ENCODE data around the gene YAP1.

GRCh38 chr11:102062106-102062505, 48.1 kb upstream of the YAP1 start:
- TF ChIP-seq, protein P1, sequence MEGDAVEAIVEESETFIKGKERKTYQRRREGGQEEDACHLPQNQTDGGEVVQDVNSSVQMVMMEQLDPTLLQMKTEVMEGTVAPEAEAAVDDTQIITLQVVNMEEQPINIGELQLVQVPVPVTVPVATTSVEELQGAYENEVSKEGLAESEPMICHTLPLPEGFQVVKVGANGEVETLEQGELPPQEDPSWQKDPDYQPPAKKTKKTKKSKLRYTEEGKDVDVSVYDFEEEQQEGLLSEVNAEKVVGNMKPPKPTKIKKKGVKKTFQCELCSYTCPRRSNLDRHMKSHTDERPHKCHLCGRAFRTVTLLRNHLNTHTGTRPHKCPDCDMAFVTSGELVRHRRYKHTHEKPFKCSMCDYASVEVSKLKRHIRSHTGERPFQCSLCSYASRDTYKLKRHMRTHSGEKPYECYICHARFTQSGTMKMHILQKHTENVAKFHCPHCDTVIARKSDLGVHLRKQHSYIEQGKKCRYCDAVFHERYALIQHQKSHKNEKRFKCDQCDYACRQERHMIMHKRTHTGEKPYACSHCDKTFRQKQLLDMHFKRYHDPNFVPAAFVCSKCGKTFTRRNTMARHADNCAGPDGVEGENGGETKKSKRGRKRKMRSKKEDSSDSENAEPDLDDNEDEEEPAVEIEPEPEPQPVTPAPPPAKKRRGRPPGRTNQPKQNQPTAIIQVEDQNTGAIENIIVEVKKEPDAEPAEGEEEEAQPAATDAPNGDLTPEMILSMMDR (conservative IDR thresholded peaks at IDR 0.05) = no peak
- TF ChIP-seq ZFX (IDR thresholded peaks at IDR 0.05) = no peak

All from C4-2B (cell line).